ENCODE data around the gene FOXR1.
"Not testable (repeated sequence)": the region's sequence is repeated elsewhere in the genome, so short reads cannot be mapped to it uniquely, and the experiment has no call there.

FOXR1 gene

GRCh38 chr11:118935376-118935775 is 36.2 kb upstream of the FOXR1 start:
- Mint-ChIP-seq H3K9me3 (no peaks in the 10 kb centered on the region), H3K4me1 (peaks cover 31% of the 10 kb centered on the region), H3K27ac (no peak overlapping the region), H3K27me3 (no peaks in the 10 kb centered on the region), H3K4me3 (no peak overlapping the region)
- no peak for DNase-seq
- no peak for ATAC-seq

GRCh38 chr11:118938491-118939403 is 32.8 kb upstream of the FOXR1 start:
- Mint-ChIP-seq H3K27me3 (no peaks in the 10 kb centered on the region), H3K4me3 (peak overlapping the region; percentile 14 to 19), H3K4me1 (peaks cover 43% of the 10 kb centered on the region), H3K9me3 (no peaks in the 10 kb centered on the region), H3K27ac (peak overlapping the region in 1 of 2 donors; percentile 12)
- ATAC-seq (no peak), DNase-seq (no peak)

- ATAC-seq = no peak
- no peak for DNase-seq
- H3K27ac Mint-ChIP-seq = peak overlapping the region in 1 of 2 donors; percentile 27
- H3K4me1 Mint-ChIP-seq = peaks cover 43% of the 10 kb centered on the region
- no peaks in the 10 kb centered on the region for H3K9me3 Mint-ChIP-seq
- H3K4me3 Mint-ChIP-seq = peak overlapping the region; percentile 14 to 19
- no peaks in the 10 kb centered on the region for H3K27me3 Mint-ChIP-seq
Measured at GRCh38 chr11:118939404-118939915, 32.1 kb upstream of the FOXR1 start.

- Mint-ChIP-seq H3K27me3 (no peaks in the 10 kb centered on the region), H3K4me1 (peaks cover 43% of the 10 kb centered on the region), H3K27ac (peak overlapping the region; percentile 79 to 84), H3K4me3 (peak overlapping the region; percentile 66 to 76), H3K9me3 (no peaks in the 10 kb centered on the region)
- DNase-seq = peak in 1 of 2 donors; percentile 71
- peak; percentile 97 for ATAC-seq
Measured at GRCh38 chr11:118939953-118940598, 31.5 kb upstream of the FOXR1 start.

- Mint-ChIP-seq H3K27me3 (no peaks in the 10 kb centered on the region), H3K4me3 (no peak overlapping the region), H3K4me1 (peaks cover 7% of the 10 kb centered on the region), H3K27ac (no peak overlapping the region), H3K9me3 (no peaks in the 10 kb centered on the region)
- DNase-seq (no peak), ATAC-seq (no peak)
Measured at GRCh38 chr11:118947091-118947490, 24.5 kb upstream of the FOXR1 start.

- H3K4me1 Mint-ChIP-seq = peaks cover 6% of the 10 kb centered on the region
- H3K4me3 Mint-ChIP-seq = no peak overlapping the region
- no peak overlapping the region for H3K27ac Mint-ChIP-seq
- no peak for DNase-seq
- no peaks in the 10 kb centered on the region for H3K9me3 Mint-ChIP-seq
- no peak for ATAC-seq
- H3K27me3 Mint-ChIP-seq = no peaks in the 10 kb centered on the region
Measured at GRCh38 chr11:118948000-118948399, 23.6 kb upstream of the FOXR1 start.

- ATAC-seq = no peak
- no peak overlapping the region for H3K27ac Mint-ChIP-seq
Measured at GRCh38 chr11:118953265-118953664, 18.3 kb upstream of the FOXR1 start.

GRCh38 chr11:118953976-118954375 is 17.6 kb upstream of the FOXR1 start:
- not testable (repeated sequence) for H3K4me3 Mint-ChIP-seq, ATAC-seq, H3K9me3 Mint-ChIP-seq, H3K27me3 Mint-ChIP-seq, DNase-seq
- peak overlapping the region in 1 of 2 donors; percentile 69 for H3K27ac Mint-ChIP-seq
- peaks cover 13% of the 10 kb centered on the region for H3K4me1 Mint-ChIP-seq

More at GRCh38 chr11:118953265-118953664, 18.3 kb upstream of the FOXR1 start:
- Mint-ChIP-seq H3K27me3 (no peaks in the 10 kb centered on the region), H3K4me3 (no peak overlapping the region), H3K9me3 (no peaks in the 10 kb centered on the region), H3K4me1 (peaks cover 13% of the 10 kb centered on the region)
- no peak for DNase-seq

- Mint-ChIP-seq H3K27ac (peak within 1 kb of the TSS in 1 of 2 donors; percentile 28), H3K4me1 (peaks cover 13% of the 10 kb centered on the region), H3K4me3 (no peak within 1 kb of the TSS), H3K9me3 (no peaks in the 10 kb centered on the region), H3K27me3 (no peaks in the 10 kb centered on the region)
- ATAC-seq (peak; percentile 99), DNase-seq (peak; percentile 87 to 88)
Measured at GRCh38 chr11:118956094-118956846, 15.3 kb upstream of the FOXR1 start, which contains the start of gene UPK2. Gene UPK2 (plus strand): TSS chr11:118956298. CDS start chr11:118956351, 53 bp downstream.

GRCh38 chr11:118956847-118957469 is 14.6 kb upstream of the FOXR1 start:
- no peak overlapping the region for H3K27ac Mint-ChIP-seq
- DNase-seq (no peak), ATAC-seq (peak; percentile 19)
- no peak overlapping the region for H3K4me3 Mint-ChIP-seq
- H3K9me3 Mint-ChIP-seq = no peaks in the 10 kb centered on the region
- H3K27me3 Mint-ChIP-seq = no peaks in the 10 kb centered on the region
- H3K4me1 Mint-ChIP-seq = peaks cover 13% of the 10 kb centered on the region

GRCh38 chr11:118957549-118957948 is 14.0 kb upstream of the FOXR1 start:
- DNase-seq (no peak), ATAC-seq (no peak)
- H3K4me1 Mint-ChIP-seq = peaks cover 13% of the 10 kb centered on the region
- no peak overlapping the region for H3K27ac Mint-ChIP-seq
- no peaks in the 10 kb centered on the region for H3K27me3 Mint-ChIP-seq
- no peak overlapping the region for H3K4me3 Mint-ChIP-seq
- H3K9me3 Mint-ChIP-seq = no peaks in the 10 kb centered on the region

GRCh38 chr11:118957968-118958367 is 13.6 kb upstream of the FOXR1 start:
- Mint-ChIP-seq H3K27ac (no peak overlapping the region), H3K4me3 (no peak overlapping the region), H3K9me3 (no peaks in the 10 kb centered on the region), H3K27me3 (no peaks in the 10 kb centered on the region), H3K4me1 (peaks cover 13% of the 10 kb centered on the region)
- no peak for DNase-seq
- ATAC-seq = no peak

GRCh38 chr11:118958577-118958976 is 13.0 kb upstream of the FOXR1 start:
- H3K9me3 Mint-ChIP-seq = no peaks in the 10 kb centered on the region
- DNase-seq (no peak), ATAC-seq (no peak)
- H3K27me3 Mint-ChIP-seq = no peaks in the 10 kb centered on the region
- H3K27ac Mint-ChIP-seq = peak overlapping the region in 1 of 2 donors; percentile 41
- peaks cover 13% of the 10 kb centered on the region for H3K4me1 Mint-ChIP-seq
- H3K4me3 Mint-ChIP-seq = no peak overlapping the region

GRCh38 chr11:118961189-118961588 is 10.4 kb upstream of the FOXR1 start:
- Mint-ChIP-seq H3K4me1 (peaks cover 10% of the 10 kb centered on the region), H3K4me3 (no peak overlapping the region), H3K27me3 (no peaks in the 10 kb centered on the region), H3K9me3 (no peaks in the 10 kb centered on the region), H3K27ac (no peak overlapping the region)
- DNase-seq = no peak
- no peak for ATAC-seq

GRCh38 chr11:118961591-118961990 is 10.0 kb upstream of the FOXR1 start:
- peaks cover 6% of the 10 kb centered on the region for H3K4me1 Mint-ChIP-seq
- no peaks in the 10 kb centered on the region for H3K9me3 Mint-ChIP-seq
- H3K4me3 Mint-ChIP-seq = no peak overlapping the region
- no peak for ATAC-seq
- DNase-seq = no peak
- H3K27ac Mint-ChIP-seq = no peak overlapping the region
- no peaks in the 10 kb centered on the region for H3K27me3 Mint-ChIP-seq
